Measurements from ENCODE around the gene TWIST2. TPM values are rescaled to one million over a fixed set of nuclear protein-coding genes. Genes with fewer than 3 reads are reported as not detected.

The TWIST2 gene
- polyA plus RNA-seq, 1 experiment = 15.6 TPM

DNA sequence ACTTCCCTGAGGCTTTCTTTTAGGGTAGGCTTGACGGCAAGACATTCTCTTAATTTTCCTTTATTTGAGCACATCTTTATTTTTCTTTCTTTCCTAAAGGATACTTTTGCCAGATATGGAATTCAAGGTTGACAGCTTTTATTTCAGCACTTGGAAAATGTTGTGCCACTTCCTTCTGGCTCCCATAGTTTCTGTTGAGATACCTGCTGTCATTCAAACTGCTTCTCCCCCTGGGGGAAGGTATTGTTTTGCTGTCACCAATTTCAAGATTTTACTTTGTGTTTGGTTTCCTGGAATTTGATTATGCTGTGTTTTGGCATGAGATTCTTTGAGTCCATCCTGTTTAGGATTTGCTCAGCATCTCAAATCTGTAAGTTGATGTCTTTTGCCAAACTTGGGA, 39.1 kb upstream of the TWIST2 start:
- no peak for DNase-seq (ENCODE audit: low read depth, low spot score)
- H3K4me3 ChIP-seq (ENCODE audit: low read depth, low read length) = no peak overlapping the region
- peaks cover 18% of the 10 kb centered on the region for H3K27me3 ChIP-seq (ENCODE audit: control insufficient read depth, insufficient read depth, low read length)
- ChIA-PET POLR2A (no interaction called here), CTCF (interaction anchor here (1.2 kb wide), 1 partner anchor 24 kb away, joined by 5 read pairs; no protein-coding TSS in a partner anchor)
- peaks cover 10% of the 10 kb centered on the region; the same call in 1 of the 2 replicates for H3K9me3 ChIP-seq (ENCODE audit: control insufficient read depth, insufficient read depth, low read length)
- no peak overlapping the region for H3K27ac ChIP-seq (ENCODE audit: low read depth, low read length)
- no peak for TF ChIP-seq CTCF (IDR thresholded peaks at IDR 0.05; ENCODE audit: low read depth, low read length)

- ChIA-PET POLR2A (no interaction called here), CTCF (no interaction called here)
- peaks cover 10% of the 10 kb centered on the region; the same call in 1 of the 2 replicates for H3K9me3 ChIP-seq (ENCODE audit: control insufficient read depth, insufficient read depth, low read length)
- peaks cover 22% of the 10 kb centered on the region for H3K27me3 ChIP-seq (ENCODE audit: control insufficient read depth, insufficient read depth, low read length)
- no peak overlapping the region for H3K27ac ChIP-seq (ENCODE audit: low read depth, low read length)
- DNase-seq (ENCODE audit: low read depth, low spot score) = no peak
- no peak overlapping the region for H3K4me3 ChIP-seq (ENCODE audit: low read depth, low read length)
- TF ChIP-seq CTCF (IDR thresholded peaks at IDR 0.05; ENCODE audit: low read depth, low read length) = no peak
These were observed 37.6 kb upstream of the TWIST2 start for GRCh38 chr2:238810321-238810720.

GRCh38 chr2:238811293-238811692, 36.6 kb upstream of the TWIST2 start:
- ChIA-PET CTCF (no interaction called here), POLR2A (no interaction called here)
- H3K9me3 ChIP-seq (ENCODE audit: control insufficient read depth, insufficient read depth, low read length) = peaks cover 10% of the 10 kb centered on the region; the same call in 1 of the 2 replicates
- no peak for DNase-seq (ENCODE audit: low read depth, low spot score)
- H3K27me3 ChIP-seq (ENCODE audit: control insufficient read depth, insufficient read depth, low read length) = peaks cover 20% of the 10 kb centered on the region
- H3K4me3 ChIP-seq (ENCODE audit: low read depth, low read length) = no peak overlapping the region
- no peak overlapping the region for H3K27ac ChIP-seq (ENCODE audit: low read depth, low read length)
- no peak for TF ChIP-seq CTCF (IDR thresholded peaks at IDR 0.05; ENCODE audit: low read depth, low read length)

DNA sequence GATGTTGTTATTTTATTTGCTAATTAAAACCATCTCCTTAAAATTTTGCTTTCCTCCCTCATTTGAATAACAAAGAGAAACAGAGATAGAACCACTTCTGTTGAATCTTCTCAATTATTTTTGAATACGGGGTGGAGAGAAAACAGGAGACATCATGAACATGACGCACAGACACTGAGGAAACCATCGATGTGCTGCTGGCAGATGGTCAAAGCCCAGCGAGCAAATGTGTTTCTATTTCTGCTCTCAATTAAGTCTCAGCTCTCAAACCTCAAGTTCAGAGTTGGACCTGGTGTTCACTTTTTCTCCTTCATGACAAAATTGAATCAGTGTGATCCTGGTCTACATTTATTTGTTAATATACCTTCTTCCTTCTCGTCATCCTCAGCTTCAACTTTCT, 36.1 kb upstream of the TWIST2 start:
- POLR2A ChIA-PET = no interaction called here
- TF ChIP-seq CTCF (IDR thresholded peaks at IDR 0.05; ENCODE audit: low read depth, low read length) = no peak
- no peak for DNase-seq (ENCODE audit: low read depth, low spot score)
- Histone ChIP-seq H3K27me3 (ENCODE audit: control insufficient read depth, insufficient read depth, low read length) (peaks cover 20% of the 10 kb centered on the region), H3K9me3 (ENCODE audit: control insufficient read depth, insufficient read depth, low read length) (peaks cover 10% of the 10 kb centered on the region; the same call in 1 of the 2 replicates), H3K27ac (ENCODE audit: low read depth, low read length) (no peak overlapping the region), H3K4me3 (ENCODE audit: low read depth, low read length) (no peak overlapping the region)
- CTCF ChIA-PET = no interaction called here

DNA sequence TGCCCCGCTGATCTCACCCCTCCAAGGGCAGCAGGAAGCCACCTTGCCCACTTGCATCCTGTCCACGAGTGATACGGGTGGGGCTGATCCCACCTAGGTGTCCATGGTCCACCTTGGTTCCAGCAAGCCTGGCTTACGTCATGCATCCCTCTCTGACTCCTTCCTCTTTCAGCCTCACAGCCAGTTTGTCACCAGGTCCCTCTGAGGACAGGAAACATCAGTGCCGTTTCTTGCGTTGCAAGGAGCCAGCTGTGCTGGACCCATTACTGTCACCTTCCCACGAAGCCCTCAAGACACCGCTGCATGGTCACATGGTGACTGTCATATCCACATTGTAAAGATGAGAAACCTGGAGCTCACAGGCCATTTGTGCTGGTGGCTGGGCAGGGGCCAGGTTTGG, 34.8 kb upstream of the TWIST2 start:
- no peak overlapping the region for H3K4me3 ChIP-seq (ENCODE audit: low read depth, low read length)
- ChIA-PET CTCF (no interaction called here), POLR2A (no interaction called here)
- no peak for TF ChIP-seq CTCF (IDR thresholded peaks at IDR 0.05; ENCODE audit: low read depth, low read length)
- no peak overlapping the region for H3K27ac ChIP-seq (ENCODE audit: low read depth, low read length)
- H3K9me3 ChIP-seq (ENCODE audit: control insufficient read depth, insufficient read depth, low read length) = peaks cover 9% of the 10 kb centered on the region; the same call in 1 of the 2 replicates
- peaks cover 17% of the 10 kb centered on the region for H3K27me3 ChIP-seq (ENCODE audit: control insufficient read depth, insufficient read depth, low read length)
- no peak for DNase-seq (ENCODE audit: low read depth, low spot score)
